Body of pancreas (tissue), 4 donors: Measurements from ENCODE around the gene CELF1. TPM values are rescaled to one million over a fixed set of nuclear protein-coding genes. Genes with fewer than 3 reads are reported as not detected.
A peak's percentile ranks its signal among the peaks of the same experiment; 100 is the strongest.

ENCODE experiments used
- ATAC-seq: fragments of 150-250 bp; one replicate; pipeline ENCODE4 v1.9.1; 2016
- DNase-seq, 4 donors: peaks; one replicate each; pipeline ENCODE4 v3.0.0-alpha.2; 2019
- H3K27ac ChIP-seq, 4 donors: fragments of 200-600 bp; sonication (generic); 1 replicate in 3 of 4; 2 replicates in 1 of 4; pipeline versions ENCODE4 v1.5.1 to v1.6.1; 2016 to 2019; ENCODE audit warnings: mild to moderate bottlenecking in 1 of 4, mixed read lengths in 1 of 4, moderate library complexity in 1 of 4
- H3K27me3 ChIP-seq, 2 donors: fragments of 200-600 bp; sonication (generic); one replicate each; pipeline ENCODE4 v1.6.0; 2016; ENCODE audit warnings: mild to moderate bottlenecking in 1 of 2
- H3K36me3 ChIP-seq, 2 donors: fragments of 200-600 bp; sonication (generic); replicated peaks in 1 of 2; 2 replicates each; pipeline ENCODE4 v1.5.1; 2016; ENCODE audit warnings: low read depth in 2 of 2; ENCODE audit not compliant: insufficient read depth in 1 of 2
- H3K4me1 ChIP-seq: fragments of 200-600 bp; sonication (generic); one replicate; pipeline ENCODE4 v1.6.0; 2016
- H3K4me3 ChIP-seq, 2 donors: fragments of 200-600 bp; sonication (generic); 1 replicate in 1 of 2; 2 replicates in 1 of 2; pipeline ENCODE4 v1.5.1; 2016 to 2019
- H3K9me3 ChIP-seq, 3 donors: fragments of 200-600 bp; sonication (generic); 1 replicate in 2 of 3; 2 replicates in 1 of 3; pipeline ENCODE4 v1.5.1; 2016
- CTCF ChIP-seq, 7 experiments: fragments of 450-650 bp in 4 of 7; fragments of 200-600 bp in 3 of 7; sonication (generic) in 3 of 7; IDR thresholded peaks; one replicate each; pipeline ENCODE4 v1.5.1; 2016 to 2019; ENCODE audit warnings: antibody characterized with exemption in 7 of 7
- POLR2A ChIP-seq, 3 donors: fragments of 450-650 bp; IDR thresholded peaks; one replicate each; pipeline ENCODE4 v1.6.1; 2016; ENCODE audit warnings: antibody characterized with exemption in 3 of 3, mild to moderate bottlenecking in 2 of 3
- WGBS, 2 donors: methylation state at CpG; one replicate each; pipeline ENCODE4 v1.1.5; 2017; 5-methylcytosine and 5-hydroxymethylcytosine counted together
- intact Hi-C: fragments of 100-400 bp; cut with DNase I; formaldehyde crosslinking; loops from one replicate; pipeline ENCODE4 v1.15.1; 2023
- total RNA-seq, 2 donors: library from RNA; depleted of rRNA; stranded (reverse); fragments of >200 nt; gene quantifications; one replicate each; pipeline ENCODE4 v1.1.0, GENCODE V29; 2016

The CELF1 gene
- total RNA-seq, 2 donors from 2014 or later = 56.0 to 86.0 TPM

GRCh38 chr11:47438721-47439120 lies 114.2 kb downstream of the CELF1 start:
- DNase-seq = no peak
- intact Hi-C loops = no loop called here

GRCh38 chr11:47437746-47438418 lies 115.0 kb downstream of the CELF1 start:
- intact Hi-C loops = no loop called here
- no peak for TF ChIP-seq POLR2A (IDR thresholded peaks at IDR 0.05)
- TF ChIP-seq CTCF (IDR thresholded peaks at IDR 0.05) = no peak
- Histone ChIP-seq H3K4me1 (peaks cover 10% of the 10 kb centered on the region), H3K27ac (peak overlapping the region in 3 of 4 donors; percentile 40 to 66 (median 62)), H3K36me3 (no peaks in the 10 kb centered on the region), H3K4me3 (no peak overlapping the region), H3K27me3 (no peaks in the 10 kb centered on the region), H3K9me3 (no peaks in the 10 kb centered on the region)
- 37 to 39% methylated on average over 14 to 15 of the region's 16 CpGs for WGBS, 2 donors
- ATAC-seq = peak; percentile 65
- peak; percentile 38 to 73 (median 68) for DNase-seq

More at GRCh38 chr11:47438721-47439120, 114.2 kb downstream of the CELF1 start:
- H3K9me3 ChIP-seq = no peaks in the 10 kb centered on the region
- no peaks in the 10 kb centered on the region for H3K36me3 ChIP-seq
- no peak for ATAC-seq
- peaks cover 10% of the 10 kb centered on the region for H3K4me1 ChIP-seq
- TF ChIP-seq POLR2A (IDR thresholded peaks at IDR 0.05) (no peak), CTCF (IDR thresholded peaks at IDR 0.05) (no peak)
- no peaks in the 10 kb centered on the region for H3K27me3 ChIP-seq
- no peak overlapping the region for H3K4me3 ChIP-seq
- 95 to 100% methylated on average over 2 to 17 of the region's 18 CpGs for WGBS, 2 donors
- H3K27ac ChIP-seq = no peak overlapping the region

- H3K36me3 ChIP-seq = no peaks in the 10 kb centered on the region
- intact Hi-C loops = no loop called here
- H3K4me1 ChIP-seq = peaks cover 10% of the 10 kb centered on the region
- no peak for ATAC-seq
- H3K4me3 ChIP-seq = no peak overlapping the region
- WGBS, 2 donors = 74 to 85% methylated on average over 11 of the region's 11 CpGs
- TF ChIP-seq CTCF (IDR thresholded peaks at IDR 0.05) (no peak), POLR2A (IDR thresholded peaks at IDR 0.05) (no peak)
- H3K9me3 ChIP-seq = no peaks in the 10 kb centered on the region
- H3K27ac ChIP-seq = peak overlapping the region in 3 of 4 donors; percentile 40 to 66 (median 62)
- no peaks in the 10 kb centered on the region for H3K27me3 ChIP-seq
- no peak for DNase-seq
These were observed 115.7 kb downstream of the CELF1 start for GRCh38 chr11:47437218-47437745.

- DNase-seq (no peak), ATAC-seq (no peak)
- Histone ChIP-seq H3K4me1 (peaks cover 10% of the 10 kb centered on the region), H3K27me3 (no peaks in the 10 kb centered on the region), H3K4me3 (no peak overlapping the region), H3K9me3 (no peaks in the 10 kb centered on the region), H3K27ac (no peak overlapping the region), H3K36me3 (no peaks in the 10 kb centered on the region)
- intact Hi-C loops = no loop called here
- TF ChIP-seq CTCF (IDR thresholded peaks at IDR 0.05) (no peak), POLR2A (IDR thresholded peaks at IDR 0.05) (no peak)
- 90 to 100% methylated on average over 3 of the region's 3 CpGs for WGBS, 2 donors
These were observed 116.2 kb downstream of the CELF1 start for GRCh38 chr11:47436726-47437125.

GRCh38 chr11:47435687-47436086 lies 117.2 kb downstream of the CELF1 start:
- no peaks in the 10 kb centered on the region for H3K27me3 ChIP-seq
- ATAC-seq (no peak), DNase-seq (no peak)
- no peak overlapping the region for H3K4me3 ChIP-seq
- no peaks in the 10 kb centered on the region for H3K9me3 ChIP-seq
- no peaks in the 10 kb centered on the region for H3K36me3 ChIP-seq
- H3K27ac ChIP-seq = no peak overlapping the region
- H3K4me1 ChIP-seq = peaks cover 10% of the 10 kb centered on the region
- TF ChIP-seq CTCF (IDR thresholded peaks at IDR 0.05) (no peak), POLR2A (IDR thresholded peaks at IDR 0.05) (no peak)
- WGBS, 2 donors = 77 to 85% methylated on average over 3 of the region's 3 CpGs
- intact Hi-C loops = no loop called here
